Measurements from ENCODE around the gene C1QA.

DNA sequence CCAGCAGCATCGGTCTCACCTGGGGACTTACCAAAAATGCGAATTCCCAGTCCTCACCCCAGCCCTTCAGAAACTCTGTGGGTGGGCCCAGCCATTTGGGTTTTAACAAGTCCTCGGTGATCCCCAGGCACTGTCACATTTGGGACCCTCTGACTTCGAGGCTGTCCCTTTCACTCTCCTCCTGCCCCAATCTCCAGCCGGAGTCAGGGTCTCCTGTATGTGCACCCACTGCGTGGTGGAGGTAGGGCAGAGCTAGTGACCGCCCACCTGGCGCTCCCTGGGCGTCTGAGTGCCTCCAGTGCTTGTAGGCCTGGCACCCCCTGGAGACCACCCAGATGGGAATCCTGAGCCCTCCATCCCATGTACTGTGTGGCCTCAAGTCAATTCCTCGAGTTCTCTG is 42.0 kb upstream of the C1QA start:
- TF ChIP-seq, protein P1, sequence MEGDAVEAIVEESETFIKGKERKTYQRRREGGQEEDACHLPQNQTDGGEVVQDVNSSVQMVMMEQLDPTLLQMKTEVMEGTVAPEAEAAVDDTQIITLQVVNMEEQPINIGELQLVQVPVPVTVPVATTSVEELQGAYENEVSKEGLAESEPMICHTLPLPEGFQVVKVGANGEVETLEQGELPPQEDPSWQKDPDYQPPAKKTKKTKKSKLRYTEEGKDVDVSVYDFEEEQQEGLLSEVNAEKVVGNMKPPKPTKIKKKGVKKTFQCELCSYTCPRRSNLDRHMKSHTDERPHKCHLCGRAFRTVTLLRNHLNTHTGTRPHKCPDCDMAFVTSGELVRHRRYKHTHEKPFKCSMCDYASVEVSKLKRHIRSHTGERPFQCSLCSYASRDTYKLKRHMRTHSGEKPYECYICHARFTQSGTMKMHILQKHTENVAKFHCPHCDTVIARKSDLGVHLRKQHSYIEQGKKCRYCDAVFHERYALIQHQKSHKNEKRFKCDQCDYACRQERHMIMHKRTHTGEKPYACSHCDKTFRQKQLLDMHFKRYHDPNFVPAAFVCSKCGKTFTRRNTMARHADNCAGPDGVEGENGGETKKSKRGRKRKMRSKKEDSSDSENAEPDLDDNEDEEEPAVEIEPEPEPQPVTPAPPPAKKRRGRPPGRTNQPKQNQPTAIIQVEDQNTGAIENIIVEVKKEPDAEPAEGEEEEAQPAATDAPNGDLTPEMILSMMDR (IDR thresholded peaks at IDR 0.05; ENCODE audit: low read depth, low read length) = no peak
- TF ChIP-seq POLR2A (IDR thresholded peaks at IDR 0.05; ENCODE audit: extremely low read depth, insufficient read length) (no peak), MYC (IDR thresholded peaks at IDR 0.05; ENCODE audit: low read depth, low read length) (no peak)

Measured in NB4 (cell line).